ENCODE results near the gene TRIO. TPM values are rescaled to one million over a fixed set of nuclear protein-coding genes. Genes with fewer than 3 reads are reported as not detected.

The TRIO gene
- total RNA-seq, 1 donor from 2014 or later, result 145 TPM

DNA sequence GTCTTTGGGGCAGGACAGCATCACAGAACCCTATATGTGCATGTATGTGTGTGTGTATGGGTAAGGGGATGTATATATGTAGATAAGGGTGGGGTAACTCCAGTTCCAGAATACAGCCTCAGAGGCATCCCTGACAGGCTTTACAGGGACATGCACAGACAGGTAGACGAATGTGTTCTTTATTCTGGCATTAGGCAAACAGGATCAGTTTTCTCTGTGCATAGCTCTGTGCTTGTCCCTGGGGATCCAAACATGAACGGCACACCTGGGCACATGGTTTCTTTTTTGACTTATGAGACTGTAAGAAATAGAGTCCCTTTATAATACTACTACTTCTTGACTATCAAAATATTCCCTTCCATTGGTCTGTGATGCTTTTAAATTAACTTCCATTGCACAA lies 120.6 kb downstream of the TRIO start:
- no peak for DNase-seq (ENCODE audit: low spot score)

DNA sequence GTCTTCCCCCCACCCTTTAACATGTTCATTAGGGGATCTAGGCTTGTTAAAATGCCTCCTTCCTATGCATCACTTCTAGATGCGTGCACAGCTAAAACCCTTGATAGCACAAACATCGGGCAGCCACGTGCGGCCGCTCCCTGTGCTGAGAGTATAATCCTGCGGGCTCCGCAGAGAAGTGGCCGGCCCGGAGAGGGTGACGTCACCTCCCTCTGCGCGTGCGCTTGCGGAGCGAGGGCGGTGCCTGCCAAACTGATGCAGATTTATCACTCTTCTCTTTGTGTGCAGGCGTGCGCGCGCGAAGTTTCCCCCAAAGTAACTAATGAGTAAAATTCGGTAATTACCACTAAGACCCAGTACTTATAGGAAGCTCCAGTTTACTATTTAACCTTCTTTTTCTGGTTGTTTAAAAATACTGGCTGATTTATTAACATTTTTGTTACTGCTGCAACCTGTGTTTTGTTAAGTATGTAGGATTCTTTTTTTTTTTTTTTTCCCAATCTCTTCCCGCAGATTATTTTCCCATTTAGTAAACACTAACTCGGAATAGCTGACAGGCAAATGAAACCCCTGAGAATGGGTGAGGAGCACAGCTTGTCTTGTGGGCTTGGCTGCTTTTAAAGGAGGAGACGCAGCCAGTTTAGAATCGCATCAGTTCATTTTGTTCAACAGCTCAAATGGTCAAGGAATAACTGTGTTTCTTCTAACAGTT lies 121.6 kb downstream of the TRIO start:
- DNase-seq (ENCODE audit: low spot score), result peak; percentile 97

DNA sequence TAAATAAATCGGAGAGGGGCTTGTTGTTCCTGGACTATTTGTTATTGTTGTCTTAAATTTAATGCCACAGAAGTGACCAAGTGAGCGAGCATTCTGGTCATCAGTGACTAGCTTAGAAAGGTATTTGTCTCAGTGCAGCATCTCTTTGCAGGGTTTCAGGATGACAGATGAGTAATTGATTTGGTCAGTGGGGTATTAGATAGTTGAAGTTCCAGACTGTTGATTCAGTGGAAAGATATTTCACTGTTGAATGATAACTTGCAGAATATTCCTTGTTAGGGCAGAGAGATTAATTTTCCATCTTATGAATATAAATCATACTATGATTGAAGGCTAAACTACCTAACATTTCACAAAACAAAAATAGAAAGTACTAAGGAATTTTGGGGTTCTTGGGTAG lies 122.4 kb downstream of the TRIO start:
- no peak for DNase-seq (ENCODE audit: low spot score)

DNA sequence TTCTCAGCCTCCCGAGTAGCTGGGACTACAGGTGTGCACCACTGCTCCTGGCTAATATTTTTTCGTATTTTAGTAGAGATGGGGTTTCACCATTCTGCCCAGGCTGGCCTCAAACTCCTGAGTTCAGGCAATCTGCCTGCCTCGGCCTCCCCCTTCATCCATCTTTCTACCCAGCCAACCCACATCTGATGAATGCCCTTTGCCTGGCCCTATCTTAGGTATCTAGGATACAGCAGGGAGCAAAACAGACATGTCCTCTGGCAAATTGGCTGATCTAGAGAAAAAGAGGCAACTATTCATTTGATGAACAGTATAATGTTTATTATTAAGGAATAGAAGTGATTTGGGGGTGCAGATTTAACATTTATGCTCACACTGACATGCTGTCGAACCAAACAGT lies 123.0 kb downstream of the TRIO start:
- no peak for DNase-seq (ENCODE audit: low spot score)

DNA sequence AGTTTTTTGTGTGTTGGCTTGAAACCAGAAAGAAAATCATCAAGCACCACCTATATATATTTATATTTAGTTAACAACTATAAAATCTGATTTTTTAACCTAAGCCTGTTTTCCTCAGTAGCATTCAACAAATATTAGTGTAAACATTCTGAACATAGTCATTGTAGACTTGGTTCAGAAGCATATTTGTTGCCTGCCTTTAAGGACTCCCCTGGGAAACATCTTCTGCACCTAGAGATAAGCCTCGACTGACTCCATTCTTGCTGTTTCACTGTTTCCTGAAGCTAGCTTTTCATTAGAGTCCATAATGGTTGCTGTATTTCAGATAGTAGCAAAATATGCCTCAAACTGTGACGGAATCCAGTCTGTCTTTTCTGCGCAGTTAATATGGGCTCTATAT lies 123.5 kb downstream of the TRIO start:
- no peak for DNase-seq (ENCODE audit: low spot score)

DNA sequence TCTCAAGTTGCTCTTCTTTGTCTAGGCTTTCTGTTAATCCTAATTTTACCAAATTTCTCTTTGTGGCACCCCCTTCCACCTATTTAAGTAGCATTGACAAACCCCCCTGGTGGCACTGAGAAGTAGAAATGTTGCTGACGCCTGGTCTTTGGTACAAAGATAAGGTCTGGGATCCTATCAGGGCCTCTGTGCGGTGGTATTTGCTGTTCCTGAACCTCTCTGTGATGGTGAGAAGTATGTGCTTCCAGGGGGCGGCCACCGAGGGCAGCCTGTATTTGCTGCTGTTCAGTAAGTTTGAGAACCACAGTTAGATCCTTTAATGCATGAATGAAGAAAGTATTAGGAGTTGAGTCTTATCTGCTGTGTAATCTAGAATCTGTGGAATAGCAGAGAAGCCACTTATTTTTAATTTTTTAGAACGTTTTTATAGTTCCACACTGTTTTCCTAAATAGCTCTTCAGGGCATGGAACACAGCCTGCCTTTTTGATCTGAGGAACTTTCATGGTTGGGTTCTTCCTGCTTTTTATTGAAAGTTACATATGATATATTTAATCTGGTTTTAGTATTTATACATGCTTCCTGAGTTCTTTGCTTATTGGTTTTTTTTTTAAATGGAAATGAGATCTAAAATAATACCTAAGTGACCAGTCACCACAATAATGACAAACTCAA lies 124.2 kb downstream of the TRIO start:
- DNase-seq (ENCODE audit: low spot score), result no peak

DNA sequence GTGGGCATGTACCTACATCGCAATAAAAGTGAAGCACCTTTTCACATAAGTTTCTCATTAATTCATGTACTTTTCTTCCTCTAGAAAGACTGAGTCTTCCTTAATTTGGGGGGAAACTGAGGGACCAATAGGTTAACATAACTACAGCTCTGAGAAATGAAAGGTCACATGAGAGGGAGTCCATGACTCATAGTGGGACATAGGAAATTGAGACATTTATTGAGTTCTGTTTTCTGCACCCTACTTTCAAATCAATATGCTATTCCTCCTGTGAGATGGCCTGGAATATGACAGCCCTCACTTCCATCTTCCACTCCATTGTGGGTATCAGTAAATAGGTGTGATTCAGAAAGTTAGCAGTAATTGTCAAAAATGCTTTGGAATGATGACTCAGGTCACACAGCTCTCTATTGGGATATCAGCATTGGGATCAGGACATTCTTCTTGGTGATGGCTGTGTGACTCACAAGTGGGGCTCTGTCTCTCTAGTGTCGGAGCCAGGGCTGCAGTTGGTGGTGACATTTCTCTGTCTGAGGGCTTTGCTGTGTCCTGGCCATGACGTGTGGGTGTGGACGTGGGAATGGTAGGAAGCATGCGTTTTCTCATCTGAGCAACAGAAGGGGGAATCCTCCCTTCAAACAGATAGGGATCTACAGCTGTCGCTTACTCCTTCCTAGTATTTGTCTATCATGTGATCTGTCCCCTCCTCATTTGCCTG lies 125.0 kb downstream of the TRIO start:
- no peak for DNase-seq (ENCODE audit: low spot score)

DNA sequence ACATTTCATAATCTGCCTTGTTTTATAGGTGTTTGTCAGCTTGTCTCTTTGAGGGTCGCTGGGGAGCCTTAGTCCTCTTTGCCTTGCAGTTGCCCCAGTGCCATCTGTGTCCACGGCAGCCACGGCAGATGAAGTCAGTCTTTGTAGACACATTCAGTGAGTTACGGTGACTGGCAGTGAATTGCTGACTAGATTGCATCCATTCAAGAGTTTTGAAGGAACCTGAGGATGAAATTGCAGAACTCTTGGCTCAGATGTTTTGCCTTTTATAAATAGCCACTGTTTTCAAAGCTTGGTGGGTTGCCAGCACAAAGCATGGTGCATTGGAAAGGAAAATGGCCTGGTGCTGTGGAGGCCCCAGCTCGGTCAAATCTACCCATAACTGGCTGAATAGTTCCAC lies 125.6 kb downstream of the TRIO start:
- DNase-seq (ENCODE audit: low spot score), result no peak

DNA sequence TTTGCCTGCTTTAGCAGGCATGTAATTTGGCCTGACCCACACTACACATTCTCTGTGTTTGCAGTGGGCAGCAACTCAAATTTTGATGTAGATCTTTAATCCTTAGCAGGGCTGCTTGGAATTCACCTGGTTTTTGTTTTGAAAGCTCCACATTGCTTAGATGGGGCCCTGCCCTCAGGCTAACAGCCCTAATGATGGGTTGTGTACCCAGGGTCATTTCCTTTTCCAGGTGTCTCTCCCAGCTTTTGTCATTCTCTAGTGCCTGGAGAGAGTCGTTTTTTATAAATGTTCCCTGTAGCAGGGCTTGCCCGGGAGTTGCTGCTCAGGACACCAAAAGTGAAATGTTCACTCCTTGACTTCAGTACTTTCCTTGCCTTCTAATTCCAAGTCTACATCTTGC lies 126.3 kb downstream of the TRIO start:
- DNase-seq (ENCODE audit: low spot score), result no peak

DNA sequence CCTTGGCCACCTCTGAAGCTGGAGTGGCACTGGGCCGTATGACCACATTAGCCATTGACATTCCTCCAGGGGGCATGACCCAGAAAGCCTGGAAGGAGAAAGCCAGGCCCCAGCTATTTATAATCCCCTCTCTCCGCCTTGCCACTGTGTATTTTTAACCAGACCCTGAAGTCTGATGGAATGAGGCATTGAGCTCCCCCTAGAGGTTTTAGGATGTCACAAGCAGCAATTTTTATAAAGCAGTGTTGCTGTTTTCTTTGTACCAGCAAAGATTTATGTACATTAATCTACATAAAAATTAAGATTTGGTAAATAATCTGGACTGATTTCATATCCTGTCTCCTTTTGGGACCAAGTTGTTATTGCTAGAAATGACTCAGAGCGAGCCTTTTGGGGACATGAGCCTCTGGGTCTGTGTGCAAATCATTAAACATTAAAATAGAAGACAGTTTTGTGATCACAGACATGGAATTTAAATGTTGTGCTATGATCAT lies 127.1 kb downstream of the TRIO start:
- no peak for DNase-seq (ENCODE audit: low spot score)

DNA sequence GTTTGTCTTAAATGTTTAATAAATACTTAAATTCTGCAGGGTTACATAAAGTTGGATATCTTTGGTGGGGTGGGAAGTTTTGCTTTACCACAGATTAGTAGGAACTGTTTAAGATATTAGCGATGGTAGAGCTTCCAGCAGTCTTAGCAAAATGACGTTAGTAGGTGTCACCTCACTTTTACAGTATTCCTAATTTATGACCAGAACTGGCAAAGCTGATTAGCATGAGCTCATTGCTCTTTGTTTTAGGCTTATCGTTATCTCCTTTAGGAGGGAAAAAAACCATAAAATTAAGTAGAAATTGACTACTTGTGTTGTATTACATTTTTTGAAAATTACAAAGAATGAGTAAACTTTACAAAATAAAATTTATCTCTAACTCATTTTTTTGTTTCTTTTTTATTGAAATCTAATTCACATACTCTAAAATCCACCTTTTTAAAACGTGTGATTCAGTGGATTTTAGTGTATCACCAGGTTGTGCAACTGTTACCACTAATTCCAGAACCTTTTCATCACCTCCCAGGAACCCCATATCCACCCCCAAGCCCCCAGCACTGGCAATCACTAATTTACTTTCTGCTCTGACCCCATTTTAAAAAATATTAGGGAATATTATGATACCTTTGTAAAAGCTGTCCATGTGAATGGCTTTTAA lies 129.5 kb downstream of the TRIO start:
- DNase-seq (ENCODE audit: low spot score), result no peak

DNA sequence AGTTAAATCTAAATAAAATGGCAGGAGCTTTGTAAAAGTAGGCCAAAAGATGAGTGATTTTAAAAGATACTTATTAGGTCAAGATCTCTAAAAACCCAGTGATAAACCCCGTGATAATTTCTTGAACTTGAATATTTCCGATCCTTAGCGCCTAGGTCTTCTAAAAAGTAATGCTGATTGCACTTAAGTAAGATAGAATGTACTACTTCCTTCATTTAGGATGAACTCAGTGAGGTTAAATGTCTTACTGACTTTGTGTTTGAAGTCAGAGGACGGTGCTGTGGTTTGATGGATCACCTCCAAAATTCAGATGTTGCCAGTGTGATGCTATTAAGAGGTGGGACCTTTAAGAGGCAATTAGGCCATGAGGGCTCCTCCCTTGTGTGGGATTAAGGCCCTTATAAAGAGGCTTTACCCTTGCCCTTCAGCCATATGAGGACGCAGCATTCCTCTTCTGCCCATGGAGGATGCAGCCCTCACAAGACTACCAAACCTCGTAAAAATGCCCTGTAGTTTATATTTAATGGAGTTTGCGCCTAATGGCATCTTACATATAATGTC lies 130.1 kb downstream of the TRIO start:
- DNase-seq (ENCODE audit: low spot score), result no peak

DNA sequence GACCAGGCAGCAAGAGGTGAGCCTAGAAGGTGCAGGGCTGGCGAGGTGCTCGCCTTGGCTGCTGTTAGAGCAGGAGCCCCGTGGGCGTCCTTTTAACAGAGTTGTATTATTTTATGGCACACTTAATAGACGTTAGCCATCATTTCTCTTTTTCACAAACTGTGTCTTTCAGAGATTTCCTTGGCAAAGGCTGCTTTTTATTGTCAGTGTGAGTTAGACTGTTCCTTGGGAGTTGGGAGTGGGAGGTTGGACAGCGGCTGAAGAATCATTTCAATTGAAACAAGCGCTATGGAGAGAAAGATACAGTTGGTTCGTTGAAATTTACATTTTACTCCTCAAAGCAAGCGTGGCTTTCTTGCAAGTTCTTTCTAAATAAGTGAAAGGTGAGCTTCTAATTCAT lies 133.2 kb downstream of the TRIO start:
- DNase-seq (ENCODE audit: low spot score), result no peak

DNA sequence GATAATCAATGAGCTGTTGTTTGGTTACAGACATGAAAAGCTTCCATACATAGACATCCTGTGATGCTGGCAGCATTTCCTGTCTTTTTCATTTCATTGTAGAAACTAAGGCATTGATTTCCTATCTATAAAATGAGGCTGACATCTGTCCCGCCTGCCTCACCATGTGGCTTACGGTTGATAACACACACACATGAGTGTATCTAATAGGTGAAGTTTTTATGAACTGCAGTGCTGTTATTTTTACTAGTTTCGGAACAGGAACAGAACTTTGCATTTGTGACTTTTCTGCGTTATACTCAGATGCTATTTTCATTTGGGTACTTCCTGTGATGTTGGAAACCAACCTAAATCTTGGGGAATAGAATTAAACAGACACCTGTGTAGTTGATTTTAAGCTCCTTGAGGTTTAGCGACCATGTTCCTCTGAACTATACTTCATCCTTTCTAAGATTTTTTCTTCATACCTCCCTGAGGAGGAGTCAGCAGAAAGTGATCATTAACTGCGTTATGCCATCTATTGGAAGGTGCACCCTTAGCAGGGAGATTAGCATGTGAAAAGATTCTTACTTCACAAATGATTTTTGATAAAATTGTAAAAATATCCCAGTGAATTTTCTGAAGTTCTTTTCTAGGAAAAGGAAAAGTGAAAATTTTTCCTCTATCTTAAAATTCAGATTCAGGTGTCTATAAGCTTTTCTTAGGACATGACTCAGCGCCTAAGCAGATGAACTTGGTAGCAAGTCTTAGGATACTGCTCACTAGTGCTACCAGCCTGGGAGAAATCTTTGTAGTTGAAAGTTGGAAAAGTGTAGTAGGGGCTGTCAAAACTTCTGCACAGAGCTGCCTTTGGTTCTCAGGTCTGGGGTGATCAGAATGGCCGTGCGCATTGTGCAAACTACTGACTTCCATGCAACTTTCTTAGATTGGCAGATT lies 134.5 kb downstream of the TRIO start:
- DNase-seq (ENCODE audit: low spot score), result no peak

DNA sequence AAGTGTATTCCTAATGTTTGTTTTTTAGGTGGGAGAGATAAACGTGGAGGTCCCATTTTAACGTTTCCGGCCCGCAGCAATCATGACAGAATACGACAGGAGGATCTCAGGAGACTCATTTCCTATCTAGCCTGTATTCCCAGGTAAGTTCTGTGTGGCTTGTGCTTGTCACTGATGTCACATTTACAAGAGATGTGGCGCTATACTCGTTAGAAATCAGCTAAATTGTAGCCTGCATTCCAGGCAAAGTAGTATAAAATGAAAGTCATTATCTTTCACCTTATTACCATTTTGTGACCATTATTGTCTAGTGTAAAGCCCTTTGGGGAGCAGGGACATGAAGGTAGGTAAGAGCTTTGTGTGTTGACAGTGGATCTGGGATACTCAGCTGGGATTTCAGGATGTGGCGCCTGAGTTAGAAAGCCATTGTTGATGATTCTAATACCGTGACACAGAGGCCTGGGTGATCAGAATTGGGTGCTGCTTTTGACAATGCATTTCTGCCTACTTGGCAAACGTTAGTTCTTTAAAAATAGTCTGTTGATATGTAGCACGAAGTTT lies 137.2 kb downstream of the TRIO start:
- DNase-seq (ENCODE audit: low spot score), result no peak

DNA sequence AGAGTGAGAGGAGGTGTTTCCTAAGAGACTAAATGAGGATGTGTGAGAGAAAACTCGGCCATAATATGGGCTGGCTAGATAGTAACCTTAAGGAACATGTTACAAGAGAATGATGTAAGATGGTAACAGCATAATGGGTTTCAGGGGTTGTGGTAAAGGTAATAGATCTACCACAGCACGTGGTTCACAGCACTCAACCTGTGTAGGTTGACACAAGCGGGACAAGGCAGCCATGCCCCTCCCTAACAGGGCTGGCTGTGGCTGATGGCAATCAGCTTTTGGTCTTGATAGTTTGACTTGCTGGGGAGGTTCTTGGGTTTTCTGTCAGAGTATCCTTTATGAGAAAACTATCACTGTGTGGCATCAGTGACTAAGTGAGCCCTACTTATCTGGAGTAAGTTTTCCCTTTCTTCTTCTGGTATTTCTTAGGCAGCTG lies 138.6 kb downstream of the TRIO start:
- DNase-seq (ENCODE audit: low spot score), result no peak

DNA sequence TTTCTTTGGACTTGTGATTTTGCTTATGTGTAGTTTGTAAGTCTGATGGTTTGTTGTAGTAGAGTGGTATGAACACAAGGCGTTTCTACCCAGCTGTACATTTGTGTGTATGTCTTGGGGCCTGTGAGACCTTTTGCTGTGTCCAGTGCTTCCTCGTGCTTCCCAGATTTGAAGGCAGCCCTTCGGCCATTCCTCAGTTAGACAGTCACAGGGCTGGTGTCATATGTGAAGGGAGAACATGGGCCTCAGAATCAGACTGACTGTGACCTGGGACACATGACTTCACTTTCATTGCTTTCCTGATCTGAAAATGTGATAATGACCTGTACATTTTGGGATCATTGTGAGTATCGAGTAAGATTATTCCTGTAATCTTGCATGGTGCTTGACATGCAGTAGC lies 140.0 kb downstream of the TRIO start:
- no peak for DNase-seq (ENCODE audit: low spot score)

DNA sequence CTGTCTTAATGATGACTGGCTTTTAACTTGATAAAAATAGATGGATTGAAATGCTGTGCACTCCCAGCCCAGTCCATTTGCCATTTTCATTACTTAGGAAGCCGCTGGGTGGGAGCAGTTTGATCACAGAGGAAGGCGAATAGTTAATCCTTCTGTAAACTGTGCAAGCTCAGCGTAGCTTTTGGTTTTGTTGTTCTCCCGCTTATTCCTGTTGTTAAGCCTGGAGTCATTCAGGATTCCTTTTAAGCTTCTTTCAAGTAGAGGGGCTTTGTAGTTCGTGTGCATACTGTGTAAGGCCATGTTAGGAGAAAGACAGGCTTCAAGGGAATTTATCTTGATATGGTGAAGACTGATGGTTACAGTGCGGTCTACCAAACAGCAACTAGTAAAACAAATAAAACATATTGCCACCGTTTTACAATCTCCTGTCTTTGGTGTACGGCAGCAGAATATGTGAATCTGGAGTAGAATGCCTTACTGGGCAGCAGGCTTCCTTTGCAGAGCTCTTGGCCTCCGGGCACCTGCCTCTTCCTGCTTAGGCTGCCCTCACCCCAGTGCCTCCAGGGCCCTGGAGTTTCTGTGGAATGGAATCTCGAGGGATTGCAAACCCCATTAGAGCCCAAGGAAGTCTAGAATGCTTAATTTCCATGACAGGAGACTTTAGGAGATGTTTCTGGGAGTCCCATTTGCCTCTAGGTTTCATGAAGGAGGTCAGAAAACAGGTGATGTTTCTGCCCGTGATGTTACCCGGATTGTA lies 141.4 kb downstream of the TRIO start:
- DNase-seq (ENCODE audit: low spot score), result no peak

DNA sequence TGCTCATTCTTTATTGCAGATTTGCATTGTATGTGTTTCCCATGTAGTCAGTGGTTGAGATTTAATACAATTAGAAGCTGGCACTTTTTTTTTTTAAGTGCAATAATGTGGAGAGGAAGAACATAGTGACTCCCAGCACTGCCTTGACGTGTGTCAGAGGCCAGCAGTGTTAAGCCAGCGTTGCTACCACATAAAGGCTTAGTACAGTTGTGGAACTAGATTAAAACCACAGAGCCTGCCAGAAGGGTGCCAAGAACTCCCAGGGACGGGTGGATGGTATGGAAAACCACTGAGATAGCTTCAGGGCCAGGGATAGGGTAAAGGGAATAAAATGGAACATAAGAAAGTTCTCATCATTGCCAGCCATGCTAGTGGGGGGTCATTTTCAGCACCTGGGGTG lies 142.9 kb downstream of the TRIO start:
- no peak for DNase-seq (ENCODE audit: low spot score)

Measured in mesenteric fat pad (tissue), 1 donor.